ENCODE measurements around the gene PCYT2. TPM values are rescaled to one million over a fixed set of nuclear protein-coding genes. Genes with fewer than 3 reads are reported as not detected.

PCYT2 gene
- total RNA-seq, 1 donor from 2014 or later: 33.2 TPM

DNA sequence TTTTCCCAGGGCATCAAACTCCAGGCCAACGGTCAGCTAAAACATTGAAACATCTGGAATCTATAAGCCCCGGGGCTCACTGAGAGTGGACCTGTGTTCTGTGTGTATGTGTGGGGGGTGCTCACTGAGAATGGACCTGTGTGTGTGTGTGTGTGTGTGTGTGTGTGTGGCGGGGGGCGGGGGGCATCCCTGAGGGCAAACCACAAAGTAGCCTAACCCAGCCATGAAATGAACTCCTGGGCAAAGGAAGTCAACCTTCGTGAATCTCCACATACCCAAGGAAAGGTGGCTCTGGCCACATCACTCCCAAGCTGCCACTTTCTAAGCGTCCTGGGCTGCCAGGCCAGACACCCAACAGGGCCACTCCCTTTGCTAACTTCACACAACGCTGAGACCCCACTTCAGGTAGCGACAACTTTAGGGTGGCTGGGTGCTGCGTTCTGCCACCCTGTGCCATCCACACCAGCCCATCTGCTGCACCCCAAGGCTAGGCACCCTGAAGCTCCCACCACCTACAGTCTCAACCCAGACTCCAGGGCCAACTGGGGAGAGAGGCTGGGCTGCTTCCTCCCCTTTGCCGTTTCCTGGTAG, 14.8 kb upstream of the PCYT2 start:
- H3K36me3 Mint-ChIP-seq (ENCODE audit: unreplicated experiment): peaks cover 4% of the 10 kb centered on the region
- peaks cover 49% of the 10 kb centered on the region for H3K4me1 Mint-ChIP-seq (ENCODE audit: unreplicated experiment)
- peak overlapping the region; percentile 88 for H3K4me3 Mint-ChIP-seq (ENCODE audit: unreplicated experiment)
- TF ChIP-seq CTCF (IDR thresholded peaks at IDR 0.05): no peak
- no peaks in the 10 kb centered on the region for H3K27me3 Mint-ChIP-seq (ENCODE audit: unreplicated experiment)
- no peaks in the 10 kb centered on the region for H3K9me3 Mint-ChIP-seq (ENCODE audit: unreplicated experiment)
- H3K27ac Mint-ChIP-seq (ENCODE audit: unreplicated experiment): peak overlapping the region; percentile 95
- DNase-seq (ENCODE audit: extremely low spot score, unreplicated experiment): no peak

GRCh38 chr17:81924557-81925532, 13.6 kb upstream of the PCYT2 start:
- H3K4me1 Mint-ChIP-seq (ENCODE audit: unreplicated experiment): peaks cover 41% of the 10 kb centered on the region
- no peaks in the 10 kb centered on the region for H3K27me3 Mint-ChIP-seq (ENCODE audit: unreplicated experiment)
- peak overlapping the region; percentile 95 for H3K27ac Mint-ChIP-seq (ENCODE audit: unreplicated experiment)
- no peaks in the 10 kb centered on the region for H3K9me3 Mint-ChIP-seq (ENCODE audit: unreplicated experiment)
- H3K4me3 Mint-ChIP-seq (ENCODE audit: unreplicated experiment): peak overlapping the region; percentile 88
- H3K36me3 Mint-ChIP-seq (ENCODE audit: unreplicated experiment): peaks cover 4% of the 10 kb centered on the region
- DNase-seq (ENCODE audit: extremely low spot score, unreplicated experiment): no peak
- no peak for TF ChIP-seq CTCF (IDR thresholded peaks at IDR 0.05)

DNA sequence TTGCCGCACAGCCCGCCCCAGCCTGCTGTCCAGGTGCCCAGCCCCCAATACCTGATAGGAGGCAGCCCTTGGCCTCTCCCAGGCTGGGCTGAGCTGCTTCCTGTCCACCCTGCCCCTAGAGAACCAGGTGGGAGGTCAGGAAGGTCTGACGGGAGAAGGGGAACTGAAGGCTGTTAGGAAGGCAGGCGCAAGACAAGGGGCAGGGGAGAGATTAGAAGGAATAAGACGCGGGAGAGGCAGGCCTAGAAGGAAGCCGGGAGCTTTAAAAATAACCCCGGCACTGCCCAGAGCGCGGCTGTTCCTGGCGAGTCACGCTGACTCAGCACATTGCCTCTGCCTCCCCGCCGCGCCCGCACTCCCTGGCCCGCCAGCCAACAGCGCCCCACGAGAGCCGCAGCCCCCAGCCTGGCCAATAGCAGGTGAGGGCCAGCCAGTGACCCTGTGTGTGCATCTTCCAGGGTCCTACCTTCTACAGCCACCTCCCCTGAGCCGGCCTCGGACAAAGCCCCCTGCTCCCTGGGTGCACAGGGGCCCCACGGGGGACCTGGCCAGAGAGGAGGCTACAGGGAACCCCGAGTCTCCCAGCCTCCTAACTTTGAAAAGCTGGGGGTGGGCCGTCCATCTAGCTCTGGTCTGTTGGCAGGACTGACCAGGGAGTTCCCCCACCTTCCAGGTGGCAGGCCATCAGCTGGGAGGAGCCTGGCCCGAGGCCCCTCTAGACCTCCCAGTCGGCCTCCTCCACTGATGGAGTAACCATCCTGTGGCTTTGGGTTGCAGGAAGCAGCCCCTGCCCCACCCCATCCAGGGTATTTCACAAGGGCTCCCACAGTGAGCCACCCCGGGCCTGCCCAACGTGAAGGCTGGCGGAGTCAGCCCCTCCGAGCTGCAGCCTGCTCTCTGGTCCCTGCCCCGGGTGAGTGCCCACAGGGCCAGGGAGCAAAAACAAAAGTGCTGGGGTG, 12.4 kb upstream of the PCYT2 start:
- Mint-ChIP-seq H3K27ac (ENCODE audit: unreplicated experiment) (peak overlapping the region; percentile 82), H3K4me3 (ENCODE audit: unreplicated experiment) (peak overlapping the region; percentile 72), H3K36me3 (ENCODE audit: unreplicated experiment) (peaks cover 4% of the 10 kb centered on the region), H3K27me3 (ENCODE audit: unreplicated experiment) (no peaks in the 10 kb centered on the region), H3K9me3 (ENCODE audit: unreplicated experiment) (no peaks in the 10 kb centered on the region), H3K4me1 (ENCODE audit: unreplicated experiment) (peaks cover 35% of the 10 kb centered on the region)
- peak; percentile 91 for DNase-seq (ENCODE audit: extremely low spot score, unreplicated experiment)
- no peak for TF ChIP-seq CTCF (IDR thresholded peaks at IDR 0.05)

DNA sequence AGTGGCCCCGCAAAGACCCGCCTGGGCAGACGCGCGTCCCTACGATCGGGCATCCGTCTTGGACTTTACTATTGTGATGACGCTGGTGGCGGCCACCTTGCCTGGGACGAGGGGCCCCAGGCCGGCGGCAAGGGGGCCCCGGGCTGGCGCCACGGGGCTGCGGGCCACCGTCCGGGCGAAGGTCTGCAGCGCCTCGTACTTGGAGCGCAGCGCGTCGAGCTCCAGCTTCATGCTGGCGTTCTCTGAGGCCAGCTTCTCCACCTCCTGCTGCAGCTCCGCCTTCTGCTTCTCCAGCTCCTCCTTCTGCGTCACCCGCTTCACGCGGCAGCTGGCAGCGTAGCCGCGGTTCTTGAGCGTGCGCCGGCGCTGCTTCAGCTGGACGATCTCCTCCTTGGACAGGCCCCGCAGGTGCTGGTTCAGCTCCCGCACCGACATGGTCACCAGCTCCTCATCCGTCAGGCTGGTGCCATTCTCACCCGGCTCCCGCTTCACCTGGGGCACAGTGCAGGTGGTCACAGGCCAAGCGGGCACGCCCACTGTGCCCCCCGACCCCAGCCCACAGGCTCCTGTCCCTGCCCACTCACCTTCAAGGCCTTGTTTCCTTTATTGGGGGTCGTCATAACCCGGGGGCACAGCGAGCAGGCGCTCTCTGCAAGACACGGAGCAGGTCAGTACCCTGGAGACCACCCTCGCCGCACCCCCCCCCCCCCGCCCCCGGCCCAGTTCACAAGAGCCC, 11.5 kb upstream of the PCYT2 start:
- no peak for TF ChIP-seq CTCF (IDR thresholded peaks at IDR 0.05)
- Mint-ChIP-seq H3K4me3 (ENCODE audit: unreplicated experiment) (peak overlapping the region; percentile 38), H3K27me3 (ENCODE audit: unreplicated experiment) (no peaks in the 10 kb centered on the region), H3K9me3 (ENCODE audit: unreplicated experiment) (no peaks in the 10 kb centered on the region), H3K36me3 (ENCODE audit: unreplicated experiment) (peaks cover 4% of the 10 kb centered on the region), H3K4me1 (ENCODE audit: unreplicated experiment) (peaks cover 34% of the 10 kb centered on the region), H3K27ac (ENCODE audit: unreplicated experiment) (peak overlapping the region; percentile 60)
- DNase-seq (ENCODE audit: extremely low spot score, unreplicated experiment): no peak

Measured in osteocyte (in vitro differentiated cells).